ENCODE results near the gene TSPAN5.
"Not testable (repeated sequence)": the region's sequence is repeated elsewhere in the genome, so short reads cannot be mapped to it uniquely, and the experiment has no call there.

TSPAN5 gene

DNA sequence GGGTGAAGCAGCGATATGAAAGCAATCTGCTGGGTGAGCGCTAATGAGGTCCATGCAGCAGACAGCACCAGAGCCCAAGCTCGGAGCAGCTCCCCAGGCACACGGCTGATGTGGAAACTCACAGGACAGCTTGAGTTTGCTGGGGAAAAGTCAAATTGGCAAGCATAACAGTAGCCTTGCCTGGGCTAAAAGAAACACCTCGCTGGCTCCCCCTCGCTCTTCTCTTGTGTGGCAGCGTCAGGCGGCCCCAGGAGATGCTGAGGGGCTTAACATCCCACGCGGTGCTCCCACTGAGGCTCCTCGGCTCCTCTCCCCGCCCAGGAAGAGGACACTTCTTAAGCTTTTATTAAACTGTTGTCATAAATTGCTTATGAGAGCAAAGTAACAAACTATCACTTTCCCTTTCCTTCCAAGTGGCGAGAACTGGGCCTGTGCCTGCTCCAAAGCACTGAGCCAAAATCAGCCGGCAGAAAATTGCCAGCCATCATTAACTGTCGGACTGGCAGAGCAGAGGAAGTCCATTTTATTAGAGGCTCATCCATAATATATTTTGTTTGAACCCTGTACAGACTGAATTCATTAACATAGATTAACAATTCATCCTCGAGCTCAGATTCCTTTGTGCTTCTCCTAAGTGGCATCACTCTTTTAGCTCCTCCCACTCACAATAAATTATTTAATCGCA is 111.4 kb downstream of the TSPAN5 start:
- DNase-seq (ENCODE audit: low read depth in 2 of 2) = no peak

DNA sequence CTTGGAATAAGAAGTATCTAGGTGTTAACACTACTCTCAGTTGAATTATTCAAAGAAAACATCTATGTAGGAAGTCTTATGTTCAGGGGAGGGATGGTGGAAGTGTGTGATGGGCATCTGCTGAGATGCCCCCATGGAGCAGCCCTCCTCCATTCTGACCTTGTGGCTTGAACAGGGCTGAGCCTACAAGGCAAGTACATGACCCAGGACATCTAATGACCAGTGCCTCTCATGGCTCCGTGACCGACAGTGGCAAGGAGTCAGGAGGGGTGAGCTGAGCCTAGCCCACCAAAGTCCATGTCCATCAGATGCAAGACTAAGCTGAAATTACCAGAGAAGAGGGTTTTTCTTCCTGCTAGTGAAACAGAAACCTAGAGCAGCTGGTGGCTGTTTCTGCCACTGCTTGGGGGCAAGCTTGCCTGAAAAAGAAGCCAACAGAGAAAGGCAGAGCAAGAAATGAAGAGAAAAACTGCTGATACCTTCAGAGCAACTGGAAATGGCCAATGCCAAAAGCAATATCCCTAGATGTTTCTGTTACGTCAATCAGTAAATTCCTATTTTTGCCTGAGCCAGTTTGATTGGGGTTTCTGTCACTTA is 113.5 kb downstream of the TSPAN5 start:
- DNase-seq (ENCODE audit: low read depth in 2 of 2) = no peak

DNA sequence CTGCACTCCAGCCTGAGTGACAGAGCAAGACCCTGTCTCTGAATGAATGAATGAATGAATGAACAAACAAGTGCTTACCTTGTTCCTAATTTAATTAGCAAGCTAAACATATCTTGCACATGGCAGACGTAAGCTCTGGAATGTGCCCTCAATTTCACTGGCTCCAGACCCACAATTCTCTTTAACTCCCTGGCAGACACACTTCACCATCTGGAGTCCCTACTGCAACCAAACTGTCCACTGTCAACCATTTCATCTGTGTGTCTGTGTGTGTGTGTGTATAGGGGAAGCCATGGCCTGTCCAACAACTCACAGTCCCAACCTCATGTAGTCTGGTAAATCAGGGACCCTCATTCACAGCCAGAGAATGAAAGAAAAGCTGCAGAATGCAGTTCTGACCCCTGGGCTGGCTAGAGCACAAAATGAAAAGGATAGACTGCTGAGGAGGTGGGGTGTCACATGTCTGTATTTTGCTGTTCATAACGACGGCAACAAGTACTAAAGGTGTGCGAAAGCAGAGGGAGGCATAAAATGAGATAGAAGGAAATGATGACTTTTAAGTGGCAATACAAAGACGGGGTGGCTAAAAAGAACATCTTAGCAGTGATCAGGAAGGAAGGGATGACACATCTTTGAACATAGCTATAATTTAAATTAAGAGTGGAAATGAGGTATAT is 114.1 kb downstream of the TSPAN5 start:
- DNase-seq (ENCODE audit: low read depth in 2 of 2) = no peak

GRCh38 chr4:98542011-98542410 is 116.4 kb downstream of the TSPAN5 start:
- no peak for DNase-seq (ENCODE audit: low read depth in 2 of 2)

DNA sequence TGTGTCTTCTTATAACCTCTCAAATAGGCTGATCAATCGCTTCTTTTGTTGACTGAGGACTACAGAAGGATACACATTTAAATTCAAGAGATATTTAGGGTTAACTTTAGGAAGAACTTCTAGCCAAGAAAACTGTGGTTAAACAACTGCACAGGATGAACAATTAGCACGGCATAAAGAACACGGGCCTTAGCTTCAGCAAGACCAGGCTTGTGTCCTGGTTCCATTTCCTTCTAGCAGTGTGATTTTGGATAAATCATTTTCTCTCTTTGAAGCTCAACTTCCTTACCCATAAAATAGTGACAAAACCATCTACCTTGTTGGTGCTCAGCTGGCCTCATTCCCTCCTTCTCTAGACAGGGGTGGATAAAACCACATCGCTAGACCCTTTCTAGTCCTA is 117.6 kb downstream of the TSPAN5 start:
- DNase-seq (ENCODE audit: low read depth in 2 of 2) = no peak

DNA sequence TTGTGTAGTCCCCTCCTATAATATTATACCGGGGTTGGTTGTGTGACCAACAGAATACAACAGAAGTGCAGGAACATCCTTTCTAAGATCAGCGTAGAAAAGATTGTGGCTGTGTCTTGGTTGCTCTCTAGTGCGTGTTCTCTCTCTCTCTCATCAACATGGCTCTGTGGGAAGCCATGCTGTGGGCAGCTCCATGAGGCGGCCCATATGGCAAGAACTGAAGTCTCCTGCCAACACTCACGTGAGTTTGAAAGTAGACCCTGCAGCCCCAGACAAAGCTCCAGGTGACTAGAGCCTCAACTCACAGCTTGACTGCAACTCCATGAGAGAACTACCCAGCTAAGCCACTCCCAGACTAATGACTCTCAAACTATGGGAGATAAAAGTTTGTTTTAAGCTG is 118.7 kb downstream of the TSPAN5 start:
- DNase-seq (ENCODE audit: low read depth in 2 of 2) = no peak

DNA sequence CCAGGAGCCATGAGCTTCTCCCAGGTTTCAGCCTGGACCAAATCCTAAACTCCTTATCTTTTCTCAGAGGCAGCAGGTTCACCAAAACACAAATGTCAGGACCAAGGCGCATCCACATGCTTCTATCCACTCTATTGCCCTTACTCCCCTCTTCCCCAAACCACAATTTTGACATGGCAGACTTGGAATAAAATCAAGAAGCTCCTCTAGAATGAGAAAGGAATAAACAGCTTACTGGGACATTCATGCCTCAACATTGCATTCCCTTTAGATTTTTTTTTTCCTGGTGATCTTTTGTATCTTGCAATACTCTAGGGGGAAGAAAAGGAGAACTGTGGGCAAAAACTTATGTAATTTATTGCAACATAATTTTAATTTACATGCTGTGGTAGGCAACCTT is 119.1 kb downstream of the TSPAN5 start:
- no peak for DNase-seq (ENCODE audit: low read depth in 2 of 2)

- DNase-seq (ENCODE audit: low read depth in 2 of 2) = no peak
Observed at GRCh38 chr4:98536631-98537030, 121.8 kb downstream of the TSPAN5 start.

GRCh38 chr4:98534146-98534545 is 124.3 kb downstream of the TSPAN5 start:
- not testable (repeated sequence) for DNase-seq (ENCODE audit: low read depth in 2 of 2)

DNA sequence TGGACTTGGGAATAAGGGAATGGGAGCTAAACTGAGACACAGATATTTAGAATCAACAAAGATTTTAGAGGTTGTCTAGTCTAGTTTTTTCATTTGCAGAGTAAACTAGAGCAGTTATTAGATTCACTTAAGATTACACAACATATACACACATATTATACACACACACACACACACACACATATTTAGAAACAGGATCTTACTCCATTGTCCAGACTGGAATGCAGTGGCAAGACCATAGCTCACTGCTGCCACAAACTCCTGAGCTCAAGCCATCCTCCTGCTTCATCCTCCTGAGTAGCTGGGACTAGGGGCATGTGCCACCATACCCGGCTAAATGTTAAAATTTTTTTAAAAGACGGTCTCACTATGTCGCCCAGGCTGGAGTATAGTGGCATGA is 127.8 kb downstream of the TSPAN5 start:
- no peak for DNase-seq (ENCODE audit: low read depth in 2 of 2)

GRCh38 chr4:98529970-98530569 is 128.3 kb downstream of the TSPAN5 start:
- no peak for DNase-seq (ENCODE audit: low read depth in 2 of 2)

- DNase-seq (ENCODE audit: low read depth in 2 of 2) = no peak
Observed at GRCh38 chr4:98528882-98529281, 129.5 kb downstream of the TSPAN5 start.

- DNase-seq (ENCODE audit: low read depth in 2 of 2) = no peak
Observed at GRCh38 chr4:98527534-98528269, 130.7 kb downstream of the TSPAN5 start.

DNA sequence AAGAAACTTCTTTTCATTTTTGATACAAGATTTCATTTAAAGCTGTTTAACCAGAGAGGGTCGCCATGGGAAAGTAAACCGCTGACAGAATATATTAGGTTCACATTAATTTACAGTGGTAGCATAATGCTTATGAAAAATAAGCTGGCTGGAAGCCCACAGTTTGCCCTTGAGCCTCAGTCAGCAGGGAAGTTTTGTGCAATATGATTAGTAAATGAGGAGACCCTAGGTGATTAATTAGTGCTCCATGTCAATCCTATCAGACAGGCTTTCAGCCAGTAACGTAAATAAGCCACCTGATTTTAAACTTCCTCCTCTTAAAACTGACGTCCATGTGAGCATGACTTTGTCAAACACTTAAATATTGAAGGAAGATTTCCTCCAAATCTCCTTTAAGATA is 134.2 kb downstream of the TSPAN5 start:
- no peak for DNase-seq (ENCODE audit: low read depth in 2 of 2)

- no peak for DNase-seq (ENCODE audit: low read depth in 2 of 2)
Observed at GRCh38 chr4:98522636-98523395, 135.6 kb downstream of the TSPAN5 start.

DNA sequence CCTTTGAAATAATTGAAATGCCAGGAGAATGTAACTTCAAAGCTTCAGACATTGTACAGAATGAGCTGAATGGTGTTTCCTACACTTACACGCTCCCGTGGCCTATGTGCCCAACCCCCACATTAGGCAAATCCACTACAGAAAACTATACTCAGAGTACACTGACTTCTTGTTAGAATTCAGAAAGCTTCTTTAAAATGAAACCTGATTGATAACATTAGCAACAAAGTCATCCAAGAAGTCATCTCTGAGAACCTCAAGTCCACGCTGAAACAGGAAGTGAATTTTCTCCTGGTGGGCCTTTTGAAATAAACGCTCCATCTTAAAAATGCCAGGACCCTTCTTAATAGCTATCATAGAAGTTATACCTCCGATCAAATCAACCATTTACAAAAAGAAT is 136.3 kb downstream of the TSPAN5 start:
- no peak for DNase-seq (ENCODE audit: low read depth in 2 of 2)

DNA sequence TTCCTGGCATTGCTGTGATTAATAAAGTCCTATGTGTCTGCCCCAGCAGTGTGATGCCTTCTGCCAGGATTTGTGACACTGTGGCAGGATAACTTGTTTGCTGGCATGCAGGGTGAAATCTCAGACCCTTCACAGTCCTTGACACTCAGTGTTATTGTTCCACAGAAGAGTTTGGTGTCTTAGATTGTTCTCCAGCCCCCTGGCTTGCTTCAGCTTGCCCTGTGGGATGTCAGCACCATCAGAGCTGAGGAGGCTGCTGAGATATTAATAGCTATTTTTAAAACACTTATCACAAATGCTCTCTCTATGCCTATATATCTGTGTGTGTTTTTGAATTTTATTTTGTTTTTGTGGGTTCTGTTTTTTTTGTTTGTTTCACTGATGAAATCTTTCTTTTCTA is 136.9 kb downstream of the TSPAN5 start:
- no peak for DNase-seq (ENCODE audit: low read depth in 2 of 2)

DNA sequence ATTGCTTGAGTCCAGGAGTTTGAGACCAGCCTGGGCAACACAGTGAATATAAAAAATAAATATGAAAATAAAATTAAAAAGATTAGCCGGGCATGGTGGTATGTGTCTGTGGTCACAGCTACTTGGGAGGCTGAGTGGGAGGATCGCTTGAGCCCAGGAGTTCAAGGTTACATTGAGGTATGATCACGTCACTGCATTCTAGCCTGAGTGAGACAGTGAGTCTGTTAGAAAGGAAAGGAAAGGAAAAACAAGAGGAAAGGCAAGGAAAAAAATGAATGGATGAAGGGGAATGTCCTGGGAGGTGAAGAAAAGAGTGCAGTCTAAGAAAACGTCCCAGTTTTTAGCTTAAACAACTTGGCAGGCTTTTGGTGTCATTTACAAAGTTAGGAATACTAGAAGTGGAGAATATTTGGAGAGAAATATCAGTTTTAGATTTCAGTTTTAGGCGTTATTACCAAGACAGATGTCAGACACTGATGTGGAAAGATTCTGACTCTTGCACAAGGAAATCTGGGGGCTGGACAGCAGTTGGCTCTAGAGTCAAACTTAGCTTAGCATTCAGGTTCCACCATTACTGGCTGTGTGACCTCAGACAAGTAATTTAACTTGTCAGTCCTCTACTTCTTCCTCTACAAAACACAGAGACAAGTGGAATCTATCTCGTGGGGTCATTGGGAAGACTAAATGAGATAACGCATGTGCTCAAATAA is 139.0 kb downstream of the TSPAN5 start:
- DNase-seq (ENCODE audit: low read depth in 2 of 2) = no peak

GRCh38 chr4:98518559-98519267 is 139.7 kb downstream of the TSPAN5 start:
- no peak for DNase-seq (ENCODE audit: low read depth in 2 of 2)
